Ovary (tissue), 3 donors: ENCODE results near the gene NAT10.

ENCODE experiments used
- CTCF ChIP-seq, 3 donors: fragments of 450-650 bp in 2 of 3; fragments of 200-600 bp in 1 of 3; IDR thresholded peaks; one replicate each; pipeline versions ENCODE4 v1.5.1 to v1.8.0; 2016 to 2022; ENCODE audit warnings: antibody characterized with exemption in 3 of 3, mild to moderate bottlenecking in 1 of 3
- POLR2A ChIP-seq: fragments of 450-650 bp; IDR thresholded peaks from one replicate; pipeline ENCODE4 v1.6.1; 2017; ENCODE audit warnings: antibody characterized with exemption, mild to moderate bottlenecking, moderate library complexity
- donor health status: DM: no; HTN: no; CAD: no.

GRCh38 chr11:34182425-34182824 is 77.0 kb downstream of the NAT10 start:
- no peak for TF ChIP-seq POLR2A
- no peak for TF ChIP-seq CTCF (IDR thresholded peaks at IDR 0.05)
